PFSK-1 (cell line): ENCODE measurements around the gene TMPRSS11E.

Experiments
- FOXP2 ChIP-seq: optimal IDR thresholded peaks from 2 replicates; pipeline ENCODE3; 2011; ENCODE audit warnings: borderline replicate concordance, control low read depth, inconsistent platforms; ENCODE audit not compliant: insufficient read depth; ENCODE audit errors: extremely low read length, extremely low read depth
- POLR2AphosphoS5 ChIP-seq: IDR thresholded peaks from 2 replicates; pipeline ENCODE4 v1.6.1; 2012; ENCODE audit warnings: low read depth, mild to moderate bottlenecking, control low read depth, low read length, moderate library complexity
- REST ChIP-seq, 2 experiments: IDR thresholded peaks; 2 replicates each; pipeline versions ENCODE4 v1.6.1 to v1.8.0; 2011 to 2012; ENCODE audit warnings: low read depth in 2 of 2, low read length in 2 of 2, control low read depth in 1 of 2, inconsistent platforms in 1 of 2, mild to moderate bottlenecking in 1 of 2, moderate library complexity in 1 of 2; ENCODE audit not compliant: insufficient read depth in 1 of 2

GRCh38 chr4:68404153-68404552 is 43.1 kb upstream of the TMPRSS11E start:
- no peak for TF ChIP-seq FOXP2
- TF ChIP-seq POLR2AphosphoS5, result no peak
- TF ChIP-seq REST (IDR thresholded peaks at IDR 0.05; ENCODE audit: insufficient read depth in 1 of 2, low read depth in 2 of 2, low read length in 2 of 2), result no peak
